Stimulated activated CD8-positive, alpha-beta memory T cell treated with anti-CD3 and anti-CD28 coated beads, Interleukin-15, amount 100 ng/mL, for 24 hours (primary cell): ENCODE data around the gene ARF5.
"Not testable (repeated sequence)": the region's sequence is repeated elsewhere in the genome, so short reads cannot be mapped to it uniquely, and the experiment has no call there.

Source experiments
- DNase-seq: peaks from one replicate; pipeline ENCODE4 v3.0.0-alpha.2; 2020; ENCODE audit warnings: low read depth

ARF5 gene

GRCh38 chr7:127588019-127588696, at the start of gene ARF5:
TSS of gene ARF5 (plus strand) at chr7:127588411. CDS start at chr7:127588499, 88 bp downstream.
- peak; percentile 78 for DNase-seq

DNA sequence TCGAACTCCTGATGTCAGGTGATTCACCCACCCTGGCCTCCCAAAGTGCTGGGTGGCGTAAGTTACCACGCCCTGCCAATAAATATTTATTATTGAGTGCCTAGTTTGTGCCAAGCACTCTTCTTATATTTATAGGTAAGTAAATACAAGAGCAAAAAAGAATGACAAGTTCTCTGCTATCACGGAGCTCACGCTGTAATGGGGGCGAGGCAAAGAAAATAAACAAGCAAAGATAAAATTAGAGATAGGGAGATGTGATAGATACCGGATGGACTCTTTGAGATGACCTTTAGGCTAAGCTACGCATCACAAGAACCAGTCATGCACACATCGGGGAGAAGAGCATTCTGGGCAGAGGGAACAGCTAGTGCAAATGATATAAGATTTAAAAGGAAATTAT, 49.1 kb upstream of the ARF5 start:
- no peak for DNase-seq

GRCh38 chr7:127540461-127540860, 47.8 kb upstream of the ARF5 start:
- not testable (repeated sequence) for DNase-seq

DNA sequence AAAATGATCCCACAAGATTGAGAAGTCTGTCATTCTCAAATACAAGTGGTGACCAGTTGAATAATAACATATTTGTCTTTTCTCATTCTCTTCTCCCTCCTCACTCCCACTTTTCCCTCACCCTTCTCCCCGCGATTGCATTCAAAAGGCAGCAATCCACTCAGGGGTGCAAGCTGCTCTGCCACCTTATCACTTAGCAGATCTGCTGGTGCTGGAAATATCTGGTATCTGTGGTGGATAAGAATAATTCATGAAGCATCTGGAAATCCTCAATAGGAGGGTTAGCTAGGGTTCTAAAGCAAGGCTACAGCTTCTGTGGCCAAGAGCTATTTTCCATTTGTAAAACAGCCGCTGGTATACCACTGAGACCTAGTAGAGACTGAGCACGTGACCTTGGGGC, 46.7 kb upstream of the ARF5 start:
- no peak for DNase-seq

- DNase-seq = no peak
These were observed 41.9 kb upstream of the ARF5 start for GRCh38 chr7:127546313-127546712.

GRCh38 chr7:127550247-127550646, 38.0 kb upstream of the ARF5 start:
- no peak for DNase-seq

DNA sequence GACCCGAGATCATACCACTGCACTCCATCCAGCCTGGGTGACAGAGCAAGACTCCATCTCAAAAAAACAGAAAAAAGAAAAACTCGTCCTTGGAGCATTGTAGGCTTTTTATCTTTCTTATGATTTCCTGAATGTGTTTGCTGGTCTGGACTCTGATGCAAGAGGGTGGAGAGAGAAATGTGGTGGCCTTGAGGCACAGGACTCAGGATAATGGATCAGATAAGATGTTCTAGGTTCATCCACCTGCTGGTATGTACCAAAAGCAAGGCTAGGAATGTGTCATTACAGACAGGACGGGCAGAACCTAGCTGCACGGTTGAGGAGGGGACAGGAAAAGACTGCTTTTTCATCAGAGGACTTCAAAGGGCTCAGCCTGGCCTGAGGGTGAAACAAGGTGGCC, 36.3 kb upstream of the ARF5 start:
- no peak for DNase-seq

GRCh38 chr7:127556404-127556803, 31.8 kb upstream of the ARF5 start:
- DNase-seq = no peak

DNA sequence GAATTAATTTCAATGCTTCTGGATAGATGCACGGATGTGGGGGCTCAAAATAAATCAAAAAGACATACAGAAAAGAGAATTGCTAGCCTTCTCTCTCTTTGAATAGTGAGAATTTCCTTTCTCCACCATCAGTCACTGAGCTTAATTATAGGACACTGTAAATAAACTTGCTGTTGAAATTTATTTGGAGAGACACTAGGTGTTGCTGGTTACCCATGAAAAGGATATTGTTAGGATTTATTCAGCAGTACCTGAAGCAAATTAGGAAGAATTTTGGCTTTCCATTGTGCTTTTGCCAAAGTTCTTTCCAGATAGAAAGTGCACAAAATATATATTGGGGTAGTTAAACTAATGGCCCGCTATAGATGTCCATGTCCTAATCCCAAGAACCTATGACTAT, 30.4 kb upstream of the ARF5 start:
- no peak for DNase-seq

DNA sequence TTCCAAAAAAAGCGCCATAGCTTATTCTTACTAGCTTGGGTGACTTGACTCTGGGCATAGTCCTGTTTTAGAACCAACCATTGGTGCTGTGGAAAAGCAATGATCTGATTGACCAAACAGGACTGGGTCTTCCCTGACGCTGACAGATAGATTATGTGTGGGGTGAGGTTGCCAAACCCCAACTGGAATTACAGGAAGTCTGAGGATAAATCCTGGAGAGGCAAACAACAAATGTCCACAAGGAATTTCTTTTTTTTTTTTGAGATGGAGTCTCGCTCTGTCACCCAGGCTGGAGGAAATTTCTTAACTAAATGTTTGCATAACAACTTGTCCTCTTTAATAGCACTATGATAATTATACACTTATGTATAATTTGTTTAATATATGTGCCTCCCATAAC, 22.0 kb upstream of the ARF5 start:
- no peak for DNase-seq

DNA sequence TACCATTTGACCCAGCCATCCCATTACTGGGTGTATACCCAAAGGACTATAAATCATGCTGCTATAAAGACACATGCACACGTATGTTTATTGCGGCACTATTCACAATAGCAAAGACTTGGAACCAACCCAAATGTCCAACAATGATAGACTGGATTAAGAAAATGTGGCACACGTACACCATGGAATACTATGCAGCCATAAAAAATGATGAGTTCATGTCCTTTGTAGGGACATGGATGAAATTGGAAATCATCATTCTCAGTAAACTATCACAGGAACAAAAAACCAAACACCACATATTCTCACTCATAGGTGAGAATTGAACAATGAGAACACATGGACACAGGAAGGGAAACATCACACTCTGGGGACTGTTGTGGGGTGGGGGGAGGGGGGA, 20.2 kb upstream of the ARF5 start:
- DNase-seq = not testable (repeated sequence)

GRCh38 chr7:127571741-127572505, 16.3 kb upstream of the ARF5 start:
- no peak for DNase-seq

- no peak for DNase-seq
These were observed 10.1 kb upstream of the ARF5 start for GRCh38 chr7:127578036-127578684.

GRCh38 chr7:127578711-127579275, 9.4 kb upstream of the ARF5 start:
- no peak for DNase-seq

DNA sequence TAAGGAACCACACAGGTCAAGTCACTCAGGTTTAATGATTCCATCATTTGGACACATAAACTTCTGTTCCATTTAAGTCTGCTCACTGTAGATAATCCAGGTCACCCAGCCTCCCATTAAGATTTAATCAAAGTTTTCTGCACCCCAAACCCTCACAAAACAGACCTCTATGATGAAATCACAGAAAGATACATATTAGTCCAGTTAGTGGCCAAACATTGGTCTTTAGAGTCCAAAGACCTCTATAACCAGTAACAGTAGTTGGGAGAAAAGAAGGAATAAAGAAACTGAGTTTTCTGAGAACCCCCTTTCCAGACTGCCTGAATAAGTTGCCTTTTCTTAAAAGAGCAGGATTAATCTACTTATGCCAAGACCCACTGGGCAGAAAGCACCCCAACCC, 7.6 kb upstream of the ARF5 start:
- DNase-seq = no peak

GRCh38 chr7:127581716-127582115, 6.5 kb upstream of the ARF5 start:
- DNase-seq = no peak

DNA sequence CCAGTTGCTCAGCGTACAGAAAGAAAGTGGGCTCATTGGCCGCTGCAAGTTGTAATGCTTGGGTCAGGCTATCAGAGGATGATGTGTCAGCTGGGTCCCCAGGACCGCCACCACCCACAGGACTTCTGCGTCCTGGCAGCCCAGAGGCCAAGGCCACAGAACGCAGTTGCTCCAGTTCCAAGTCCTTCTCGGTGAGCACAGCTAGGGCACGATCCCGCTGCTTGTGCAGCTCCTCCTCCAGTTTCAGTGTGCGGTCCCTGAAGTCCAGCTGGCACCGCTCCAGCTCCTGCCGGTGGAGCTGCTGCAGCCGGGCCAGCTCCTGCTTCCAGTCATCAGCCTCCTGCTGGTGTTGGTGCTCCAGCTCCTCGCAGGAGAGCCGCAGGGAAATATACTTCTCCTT, 5.8 kb upstream of the ARF5 start:
- DNase-seq = no peak

DNA sequence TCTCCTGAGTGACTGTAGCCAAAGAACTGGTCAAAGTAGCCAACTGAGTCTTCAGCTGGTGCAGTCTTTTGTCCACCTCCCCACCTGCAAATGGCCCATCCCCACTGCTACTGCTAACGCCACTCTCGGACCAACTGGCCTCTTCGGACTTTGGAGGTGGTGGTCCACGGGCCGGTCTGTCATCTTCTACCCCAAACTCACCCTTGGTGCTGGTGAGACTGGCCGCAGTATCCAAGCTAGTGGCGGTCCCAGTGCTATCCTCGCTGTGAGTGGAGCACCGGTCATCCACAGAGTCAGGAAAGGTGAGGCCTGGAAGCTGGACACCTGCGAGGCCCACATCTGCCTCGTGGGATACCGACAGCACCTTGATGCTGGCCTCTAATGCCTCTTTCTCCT, 3.6 kb upstream of the ARF5 start:
- DNase-seq = no peak

GRCh38 chr7:127585044-127585953, 2.9 kb upstream of the ARF5 start, which contains the start of gene GCC1:
TSS of gene GCC1 (minus strand) at chr7:127585596. CDS start at chr7:127585182, 414 bp downstream.
- peak; percentile 95 for DNase-seq

DNA sequence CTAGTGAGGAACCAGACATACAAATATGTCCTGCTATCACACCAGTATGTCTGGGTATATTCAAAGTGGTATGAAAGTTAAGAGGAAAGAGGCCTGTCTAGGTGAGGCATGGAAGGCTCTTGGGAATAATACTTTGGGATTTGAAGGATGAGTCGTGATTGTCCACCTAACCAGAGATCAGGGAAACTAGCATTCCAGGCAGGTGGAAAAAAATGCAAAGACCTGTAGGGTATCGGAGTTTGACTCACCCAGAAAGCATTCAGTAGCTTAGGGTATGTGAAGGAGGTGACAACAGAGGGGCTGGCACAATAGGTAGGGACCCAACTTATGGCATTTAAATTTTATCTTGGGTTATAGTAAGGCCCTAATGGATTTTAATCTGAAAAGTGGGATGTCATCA, 1.9 kb upstream of the ARF5 start:
- no peak for DNase-seq

DNA sequence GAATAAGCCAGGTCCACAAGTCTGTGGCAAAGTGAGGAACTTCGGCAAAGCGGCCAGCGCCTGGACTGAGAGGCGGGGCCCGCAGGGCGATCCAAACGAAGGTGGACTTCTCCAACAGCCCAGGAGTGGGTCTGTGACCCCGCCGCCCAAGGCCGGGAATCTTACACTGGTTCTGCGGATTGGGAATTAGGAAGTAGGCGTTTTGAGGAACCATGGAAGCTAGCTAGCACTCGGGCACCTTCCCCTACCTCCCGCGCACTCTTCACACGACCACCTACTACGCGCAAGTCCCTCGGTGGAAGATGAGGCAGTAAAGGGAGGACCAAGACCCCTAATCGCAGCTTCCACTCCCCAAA, 570 bp upstream of the ARF5 start:
- DNase-seq = no peak
